ENCODE results near the gene GRHPR.
"Not testable (repeated sequence)": the region's sequence is repeated elsewhere in the genome, so short reads cannot be mapped to it uniquely, and the experiment has no call there.

Gene GRHPR

DNA sequence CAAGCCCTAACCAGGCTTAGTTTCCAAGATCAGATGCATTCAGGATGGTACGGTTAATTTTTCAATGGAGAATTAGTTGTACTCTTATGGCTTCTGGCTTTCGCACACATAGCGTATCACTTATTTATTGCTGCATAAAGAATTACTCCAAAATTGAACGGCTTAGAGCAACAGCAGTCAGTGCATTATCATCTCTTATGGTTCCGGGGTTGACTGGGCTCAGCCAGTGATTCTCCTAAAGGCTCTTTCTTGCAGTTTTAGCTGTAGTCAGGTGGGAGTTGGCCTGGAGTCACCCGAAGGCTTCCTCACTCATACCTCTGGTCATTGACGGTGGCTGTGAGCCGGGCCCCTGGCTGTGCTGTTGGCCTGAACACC, 595 bp upstream of the GRHPR start:
- no peak for DNase-seq (ENCODE audit: low spot score)

DNA sequence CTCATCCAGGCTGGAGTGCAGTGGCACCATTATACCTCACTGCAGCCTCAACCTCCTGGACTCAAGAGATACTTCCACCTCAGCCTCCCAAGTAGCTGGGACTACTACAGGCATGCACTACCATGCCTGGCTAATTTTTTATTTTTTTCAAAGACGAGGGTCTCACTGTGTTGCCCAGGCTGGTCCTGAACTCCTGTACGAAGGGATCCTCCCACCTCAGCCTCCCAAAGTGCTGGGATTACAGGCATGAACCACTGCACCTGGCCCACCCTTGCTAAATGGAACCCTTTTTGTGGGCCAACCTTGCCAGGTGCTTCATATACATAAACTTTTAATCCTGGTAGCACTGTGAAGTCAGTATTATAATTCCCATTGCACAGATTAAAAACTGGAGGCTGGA, 1.0 kb downstream of the GRHPR start:
- DNase-seq (ENCODE audit: low spot score): no peak

DNA sequence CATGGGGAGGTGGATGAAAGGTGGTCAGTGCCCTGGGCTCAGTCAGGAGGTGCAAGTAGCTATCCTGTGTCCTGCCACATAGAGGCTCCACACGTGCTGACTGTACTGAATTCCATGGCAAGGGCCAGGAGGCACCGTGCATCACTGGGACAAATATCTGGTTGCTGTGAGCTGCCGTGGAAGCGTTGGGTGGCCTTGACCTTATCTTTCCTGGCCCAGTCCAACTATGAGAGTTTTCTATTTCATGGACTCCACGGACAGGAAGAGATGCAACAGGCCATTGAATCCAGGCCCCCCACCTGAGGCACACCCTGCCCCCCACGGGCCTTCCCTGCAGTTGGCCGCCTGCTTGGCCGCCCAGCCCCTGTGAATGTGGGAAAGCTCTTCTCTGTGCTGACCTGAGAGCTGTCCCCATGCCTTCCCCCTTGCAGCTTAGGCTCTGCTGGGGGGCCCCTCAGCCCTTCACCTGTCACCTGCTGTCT, 1.7 kb downstream of the GRHPR start:
- DNase-seq (ENCODE audit: low spot score): no peak

DNA sequence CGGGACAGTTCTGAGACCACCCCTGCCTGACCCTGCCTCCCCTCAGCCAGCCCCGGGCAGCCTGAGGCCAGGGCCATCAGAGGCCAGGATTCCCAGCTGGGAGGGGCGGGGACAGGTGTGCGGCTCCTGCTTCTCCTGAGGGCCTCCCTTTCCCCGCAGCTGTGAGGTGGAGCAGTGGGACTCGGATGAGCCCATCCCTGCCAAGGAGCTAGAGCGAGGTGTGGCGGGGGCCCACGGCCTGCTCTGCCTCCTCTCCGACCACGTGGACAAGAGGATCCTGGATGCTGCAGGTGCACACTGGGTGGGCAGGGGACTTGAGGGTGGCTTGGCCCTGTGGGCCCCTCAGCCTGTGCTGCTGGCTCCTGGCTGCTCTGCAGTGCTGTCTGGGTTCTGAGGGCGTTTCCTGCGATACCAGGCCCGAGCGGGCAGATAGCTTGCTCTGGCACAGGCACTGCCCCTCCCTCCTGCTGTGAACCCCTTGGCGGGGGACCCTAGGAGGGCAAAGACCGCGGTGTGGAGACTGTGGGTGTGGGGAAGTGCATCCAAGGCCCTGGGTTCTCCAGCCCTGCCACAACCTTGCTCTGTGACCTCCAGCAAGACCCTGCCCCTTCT, 2.3 kb downstream of the GRHPR start:
- DNase-seq (ENCODE audit: low spot score): no peak

DNA sequence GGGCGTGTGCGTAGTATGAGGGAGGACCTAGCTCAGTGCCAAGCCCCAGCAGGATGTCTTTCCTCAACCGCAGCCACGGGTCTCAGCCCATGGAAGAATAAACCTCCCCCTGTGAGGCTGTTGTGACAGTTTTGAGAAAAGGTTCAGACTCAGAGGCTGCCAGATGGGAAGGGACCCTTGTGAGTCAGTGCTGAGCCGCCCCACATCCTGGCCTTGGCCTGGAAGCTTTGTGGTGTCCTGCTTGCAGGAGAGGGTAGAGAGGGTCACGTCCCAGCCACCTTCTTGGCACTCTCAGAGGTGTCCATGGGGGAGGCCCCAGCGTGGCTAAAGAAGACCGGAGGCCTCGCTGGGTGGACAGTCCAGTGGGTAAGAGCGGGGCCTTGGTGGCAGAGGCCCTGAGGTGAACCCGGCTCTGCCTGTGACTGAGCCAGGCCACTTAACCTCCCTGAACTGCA, 2.8 kb downstream of the GRHPR start:
- DNase-seq (ENCODE audit: low spot score): no peak

DNA sequence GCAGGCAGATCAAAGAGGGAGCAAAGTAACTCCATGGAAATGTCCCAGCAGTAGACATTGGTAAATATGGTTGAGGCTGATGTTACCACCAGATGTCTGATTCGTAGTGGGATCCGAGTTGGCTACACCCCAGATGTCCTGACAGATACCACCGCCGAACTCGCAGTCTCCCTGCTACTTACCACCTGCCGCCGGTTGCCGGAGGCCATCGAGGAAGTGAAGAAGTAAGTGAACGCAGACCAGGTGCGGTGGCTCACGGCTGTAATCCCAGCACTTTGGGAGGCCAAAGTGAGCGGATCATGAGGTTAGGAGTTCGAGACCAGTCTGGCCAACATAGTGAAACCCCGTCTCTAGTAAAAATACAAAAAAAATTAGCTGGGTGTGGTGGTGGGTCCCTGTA, 3.9 kb downstream of the GRHPR start:
- DNase-seq (ENCODE audit: low spot score): not testable (repeated sequence)

DNA sequence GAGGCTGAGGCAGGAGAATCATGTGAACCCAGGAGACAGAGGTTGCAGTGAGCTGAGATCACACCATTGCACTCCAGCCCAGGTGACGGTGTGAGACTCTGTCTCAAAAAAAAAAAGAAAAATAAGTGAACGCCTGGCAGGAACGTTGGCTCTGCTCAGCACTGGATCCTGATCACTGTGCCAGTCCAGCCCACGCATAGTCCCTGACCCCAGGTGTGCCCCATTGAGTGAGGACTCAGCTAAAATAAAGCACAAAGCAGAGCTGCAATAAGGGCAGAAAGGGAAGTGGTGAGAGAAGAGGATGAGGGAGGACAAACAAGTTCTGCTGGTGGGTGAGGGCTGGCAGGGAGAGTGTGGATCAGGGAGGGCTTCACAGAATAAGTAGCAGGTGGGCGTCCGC, 4.3 kb downstream of the GRHPR start:
- no peak for DNase-seq (ENCODE audit: low spot score)

DNA sequence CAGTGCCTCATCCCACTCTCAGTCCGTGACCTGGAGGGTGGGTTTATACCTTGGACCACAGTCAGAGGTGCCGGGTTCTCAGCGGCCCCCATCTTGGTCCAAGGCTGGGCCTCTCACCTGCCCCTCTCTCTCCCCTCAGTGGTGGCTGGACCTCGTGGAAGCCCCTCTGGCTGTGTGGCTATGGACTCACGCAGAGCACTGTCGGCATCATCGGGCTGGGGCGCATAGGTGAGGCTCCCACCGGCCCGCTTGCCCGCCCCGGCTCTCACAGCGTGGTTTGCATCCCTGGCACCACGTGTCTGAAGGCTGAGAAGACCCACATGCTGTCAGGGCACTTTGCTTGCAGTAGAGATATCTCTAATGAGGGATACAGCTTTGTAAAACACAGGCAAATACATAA, 5.8 kb downstream of the GRHPR start:
- no peak for DNase-seq (ENCODE audit: low spot score)

DNA sequence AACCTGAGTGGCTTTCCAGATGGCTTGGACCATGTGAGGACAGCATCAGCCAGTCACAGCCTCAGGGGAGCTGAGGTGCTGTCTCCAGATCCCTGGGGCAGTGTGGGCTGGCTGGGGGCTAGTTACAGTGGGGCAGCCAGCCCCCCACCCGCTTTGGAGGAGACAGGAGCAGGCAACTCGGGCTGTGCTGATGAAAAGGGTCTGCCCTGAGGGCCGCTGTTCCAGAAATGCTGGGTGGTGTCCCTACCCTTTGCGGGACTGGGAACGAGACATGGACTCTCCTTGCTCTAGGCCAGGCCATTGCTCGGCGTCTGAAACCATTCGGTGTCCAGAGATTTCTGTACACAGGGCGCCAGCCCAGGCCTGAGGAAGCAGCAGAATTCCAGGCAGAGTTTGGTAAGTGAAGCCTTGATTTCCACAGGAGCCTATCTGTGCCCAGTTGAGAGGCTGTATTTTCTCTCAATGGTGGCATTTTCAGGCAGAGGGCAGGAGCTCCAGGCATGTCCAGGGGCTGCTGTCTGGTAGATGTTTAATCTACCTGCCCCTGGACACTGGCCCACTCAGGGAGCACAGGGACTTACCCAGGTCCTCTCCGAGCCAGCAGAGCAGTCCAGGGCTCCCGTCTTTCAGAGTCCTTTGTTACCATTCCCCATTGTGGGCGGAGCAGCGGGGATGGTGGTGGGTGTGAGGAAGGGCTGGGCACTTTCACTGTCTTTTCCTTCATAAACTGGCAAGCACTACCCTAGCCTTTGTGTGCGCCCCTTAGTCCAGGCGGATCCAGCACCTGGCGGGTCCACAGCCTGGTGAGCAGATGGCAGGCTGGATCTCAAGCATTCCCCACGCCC, 7.2 kb downstream of the GRHPR start:
- no peak for DNase-seq (ENCODE audit: low spot score)

DNA sequence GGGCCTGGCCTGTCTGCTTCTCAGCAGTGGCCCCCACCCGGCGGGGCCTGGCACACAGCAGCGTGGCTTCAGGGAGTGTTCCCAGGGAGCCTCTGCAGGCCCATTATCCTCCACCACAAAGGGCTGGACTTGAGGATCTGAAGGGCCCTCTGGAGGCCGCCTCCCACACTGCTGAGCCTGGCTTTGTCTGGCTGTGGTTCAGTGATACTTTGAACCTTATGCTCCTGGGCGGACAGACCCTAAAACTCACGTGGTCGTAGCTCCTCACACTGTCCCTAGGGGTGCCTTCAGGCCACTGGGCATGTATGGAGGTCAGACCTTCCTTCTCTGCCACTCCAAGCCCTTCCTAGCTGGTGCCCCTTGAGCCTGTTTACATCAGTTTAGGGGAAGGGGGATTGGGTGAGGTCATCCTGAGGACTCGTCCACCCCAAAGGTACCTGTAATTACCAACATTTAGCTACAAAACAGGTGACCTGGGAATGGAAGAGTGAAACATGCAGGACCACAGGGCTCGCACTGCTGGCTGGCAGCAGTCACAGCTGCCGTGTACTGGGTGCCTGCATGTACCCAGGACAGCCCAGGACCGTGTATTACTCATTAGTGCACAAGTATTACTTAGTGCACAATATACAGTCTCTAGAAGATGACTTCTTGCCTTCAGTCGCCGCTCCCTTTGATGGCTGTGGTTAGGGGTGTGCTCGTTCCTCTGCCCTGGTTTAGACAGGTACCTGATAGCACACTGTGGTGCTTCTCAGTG, 8.5 kb downstream of the GRHPR start:
- no peak for DNase-seq (ENCODE audit: low spot score)

DNA sequence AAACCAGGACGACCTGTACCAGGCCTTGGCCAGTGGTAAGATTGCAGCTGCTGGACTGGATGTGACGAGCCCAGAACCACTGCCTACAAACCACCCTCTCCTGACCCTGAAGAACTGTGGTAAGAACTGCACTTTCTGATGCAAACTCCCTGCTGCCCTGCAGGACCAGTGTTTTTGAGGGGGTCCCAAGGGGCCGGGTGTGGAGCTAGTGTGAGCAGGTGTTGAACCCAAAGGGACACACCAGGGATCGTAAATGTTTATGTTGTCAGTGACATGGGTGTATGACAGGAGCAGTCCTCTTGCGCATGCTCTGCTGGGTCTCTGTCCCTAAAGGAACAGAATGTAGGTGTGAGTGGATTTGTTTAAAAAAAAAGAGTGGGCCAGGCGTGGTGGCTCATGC, 9.5 kb downstream of the GRHPR start:
- no peak for DNase-seq (ENCODE audit: low spot score)

DNA sequence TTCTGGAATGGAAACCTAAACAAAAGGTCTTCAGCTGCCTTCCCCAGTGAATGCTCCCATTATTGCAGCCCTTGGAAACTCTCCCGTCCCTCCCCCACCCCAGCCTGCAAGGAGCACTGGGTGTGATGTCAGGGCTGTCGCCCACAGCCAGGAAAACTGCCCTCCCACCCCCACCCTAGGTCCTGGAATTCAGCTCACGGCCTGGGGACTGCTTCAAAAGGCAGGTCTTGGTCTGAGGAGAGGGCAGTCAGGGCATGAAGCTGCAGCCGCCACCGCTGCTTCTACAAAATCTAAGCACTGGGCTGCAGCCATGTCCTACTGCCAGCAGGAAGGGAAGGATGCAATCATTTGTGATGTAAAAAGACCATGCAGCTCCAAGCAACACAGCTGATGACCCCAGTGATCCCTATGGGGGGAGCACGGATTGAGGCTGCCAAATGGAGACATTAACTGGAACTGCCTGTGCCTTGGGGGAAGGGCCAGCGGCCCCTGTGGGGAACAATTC, 11.4 kb downstream of the GRHPR start:
- no peak for DNase-seq (ENCODE audit: low spot score)

DNA sequence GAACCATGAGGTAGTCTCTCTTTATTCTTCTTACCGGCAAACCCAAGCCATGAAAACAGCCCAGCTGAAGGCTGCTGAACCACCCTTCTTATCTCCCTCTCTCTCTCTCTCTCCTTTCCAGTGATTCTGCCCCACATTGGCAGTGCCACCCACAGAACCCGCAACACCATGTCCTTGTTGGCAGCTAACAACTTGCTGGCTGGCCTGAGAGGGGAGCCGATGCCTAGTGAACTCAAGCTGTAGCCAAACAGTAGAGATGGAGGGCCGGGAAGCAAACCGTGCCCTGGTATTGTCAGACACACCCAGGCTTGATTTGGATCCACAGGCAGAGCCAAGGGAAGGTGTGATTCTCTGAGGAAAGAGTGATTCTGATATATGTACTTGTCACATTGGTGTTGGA, 14.0 kb downstream of the GRHPR start:
- DNase-seq (ENCODE audit: low spot score): no peak

DNA sequence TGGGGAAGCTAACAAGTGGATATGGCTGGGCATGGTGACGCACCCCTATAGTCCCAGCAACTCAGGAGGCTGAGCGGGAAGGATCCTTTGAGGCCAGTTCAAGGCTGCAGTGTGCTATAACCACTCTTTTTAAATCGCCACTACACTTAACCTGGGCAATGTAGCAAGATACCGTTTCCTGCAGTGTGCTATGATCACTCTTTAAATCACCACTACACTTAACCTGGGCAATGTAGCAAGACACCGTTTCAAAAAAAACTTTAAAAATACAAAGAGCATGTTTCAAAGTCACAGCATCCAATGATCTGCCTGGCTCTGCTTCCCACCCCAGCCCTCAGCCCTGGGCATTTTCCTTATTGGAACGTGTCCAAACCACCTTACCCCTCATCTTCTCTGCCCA, 14.5 kb downstream of the GRHPR start:
- no peak for DNase-seq (ENCODE audit: low spot score)

DNA sequence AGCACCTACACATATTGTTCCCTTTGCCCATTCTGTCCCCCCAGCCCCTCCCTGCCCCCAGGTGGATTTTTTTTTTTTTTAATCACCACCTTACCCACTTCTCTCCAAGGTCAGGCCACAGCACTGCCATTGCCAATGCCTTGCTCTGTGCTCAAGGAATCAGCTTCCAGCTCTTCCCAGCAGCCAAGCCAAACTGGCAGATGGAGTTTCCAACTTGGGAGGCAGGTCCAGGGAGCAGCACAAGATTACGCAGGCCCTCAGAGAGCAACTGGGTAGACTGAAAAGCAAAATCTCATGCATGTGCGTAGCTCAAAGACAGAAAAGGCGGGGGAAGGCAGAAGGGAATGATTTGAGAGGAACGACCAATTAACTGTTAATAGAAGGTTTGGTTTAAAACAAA, 15.1 kb downstream of the GRHPR start:
- no peak for DNase-seq (ENCODE audit: low spot score)

DNA sequence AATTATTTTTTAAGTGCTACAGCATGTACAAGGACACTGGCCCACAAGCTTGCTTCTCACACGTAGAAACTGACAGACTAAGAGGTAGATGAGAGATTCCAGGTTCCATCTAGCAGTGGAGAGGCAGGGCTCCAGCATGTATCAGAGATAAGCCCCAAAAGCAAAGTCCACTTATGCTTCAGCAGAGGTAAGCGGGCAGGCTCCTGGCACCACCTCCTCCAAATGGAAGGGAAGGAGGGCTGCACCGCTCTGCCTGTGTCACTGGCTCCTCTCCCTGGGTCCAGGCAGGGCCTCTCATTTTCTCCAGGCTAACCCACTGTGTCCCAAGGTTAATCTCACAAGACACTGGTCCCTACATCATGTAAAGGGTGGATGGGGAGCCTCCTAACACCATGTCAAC, 15.9 kb downstream of the GRHPR start:
- DNase-seq (ENCODE audit: low spot score): no peak

DNA sequence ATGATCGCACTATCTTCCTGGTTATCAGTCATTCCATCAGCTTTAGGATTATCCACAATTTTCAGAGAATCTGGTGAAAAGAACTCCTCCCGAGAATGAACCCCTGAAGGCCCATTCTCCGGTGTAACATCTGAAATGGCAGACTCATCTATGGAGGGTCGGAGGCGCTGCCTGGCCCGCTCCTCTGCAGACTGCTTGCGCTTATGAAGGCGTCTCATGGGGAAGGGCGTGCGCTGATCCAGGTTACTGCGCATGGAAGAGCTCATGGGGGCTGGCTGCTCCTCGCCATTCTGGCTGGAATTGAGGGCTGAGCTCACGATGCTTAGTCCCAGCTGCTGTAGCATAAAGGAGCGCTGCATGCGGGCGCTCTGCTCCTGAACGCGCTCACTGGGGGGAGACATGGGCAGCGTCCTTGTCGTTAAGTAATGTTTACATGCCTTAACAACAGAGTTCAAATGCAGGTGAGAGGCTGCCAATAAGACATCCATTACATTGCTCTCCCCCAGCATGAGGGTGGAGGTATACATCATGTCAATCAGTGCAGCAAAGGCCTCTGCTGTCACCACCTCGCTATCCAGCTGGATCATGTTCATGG, 19.4 kb downstream of the GRHPR start:
- DNase-seq (ENCODE audit: low spot score): no peak

DNA sequence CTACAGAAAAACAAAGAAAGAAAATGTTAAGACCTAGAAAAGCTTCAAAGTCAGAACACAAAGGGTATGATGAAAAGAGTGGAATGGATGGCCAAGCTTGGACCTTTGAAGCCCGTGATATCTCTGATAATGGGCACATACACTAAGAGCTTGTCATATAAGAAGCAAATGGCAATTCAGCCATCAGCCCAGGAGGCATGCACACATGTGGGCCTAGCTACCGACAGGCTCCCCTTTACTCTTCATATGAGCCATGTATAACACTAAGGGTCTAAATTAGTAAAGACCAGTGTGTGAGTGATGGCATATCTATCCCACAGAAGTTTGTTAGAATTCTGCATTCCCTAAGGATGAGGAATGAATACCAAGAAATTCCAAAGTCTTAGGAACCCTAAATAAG, 20.1 kb downstream of the GRHPR start:
- no peak for DNase-seq (ENCODE audit: low spot score)

DNA sequence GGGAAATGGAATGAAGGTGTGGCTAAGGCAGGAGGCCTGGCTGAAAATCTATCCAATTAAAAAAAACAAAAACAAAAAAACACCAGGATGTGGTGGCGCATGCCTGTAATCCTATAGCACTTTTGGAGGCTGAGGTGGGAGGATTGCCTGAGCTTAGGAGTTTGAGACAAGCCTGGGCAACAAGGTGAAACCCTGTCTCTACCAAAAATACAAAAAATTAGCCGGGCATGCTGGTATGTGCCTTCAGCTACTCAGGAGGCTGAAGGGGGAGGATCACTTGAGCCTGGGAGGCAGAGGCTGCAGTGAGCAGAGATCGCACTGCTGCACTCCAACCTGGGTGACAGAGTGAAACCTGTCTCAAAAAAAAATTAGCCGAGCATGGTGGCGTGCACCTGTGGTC, 21.1 kb downstream of the GRHPR start:
- DNase-seq (ENCODE audit: low spot score): no peak

DNA sequence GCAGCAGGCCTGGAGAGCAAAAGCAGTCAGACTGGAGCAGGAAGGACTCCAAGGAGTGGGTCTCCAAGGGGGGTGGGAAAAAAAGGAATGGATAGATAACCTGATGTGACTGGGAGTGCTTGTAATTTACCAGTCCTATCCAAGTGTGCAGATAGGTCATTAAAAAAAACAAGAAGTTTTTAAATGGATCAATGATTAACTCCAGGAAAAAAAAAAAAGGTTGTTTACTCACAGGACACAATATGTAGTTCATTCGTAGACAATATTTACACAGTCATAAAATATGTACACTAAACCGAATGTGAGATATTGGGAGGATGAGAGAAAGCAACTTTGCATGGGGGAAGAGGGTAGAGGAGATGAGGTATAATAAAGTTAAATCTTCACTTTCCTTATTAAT, 22.4 kb downstream of the GRHPR start:
- peak; percentile 22 for DNase-seq (ENCODE audit: low spot score)

DNA sequence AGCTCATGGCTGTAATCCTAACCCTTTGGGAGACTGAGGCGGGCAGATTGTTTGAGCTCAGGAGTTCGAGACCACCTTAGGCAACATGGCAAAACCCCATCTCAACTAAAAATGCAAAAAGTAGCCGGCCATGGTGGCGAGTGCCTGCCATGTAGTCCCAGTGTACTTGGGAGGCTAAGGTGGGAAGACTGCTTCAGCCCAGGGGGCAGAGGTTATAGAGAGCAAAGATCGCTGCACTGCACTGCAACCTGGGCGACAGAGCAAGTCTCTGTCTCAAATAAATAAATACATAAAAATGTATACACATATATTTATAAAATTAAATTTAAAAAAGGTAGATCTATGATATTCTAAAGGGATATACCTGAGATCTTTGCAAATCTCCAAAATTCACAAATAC, 23.3 kb downstream of the GRHPR start:
- no peak for DNase-seq (ENCODE audit: low spot score)

DNA sequence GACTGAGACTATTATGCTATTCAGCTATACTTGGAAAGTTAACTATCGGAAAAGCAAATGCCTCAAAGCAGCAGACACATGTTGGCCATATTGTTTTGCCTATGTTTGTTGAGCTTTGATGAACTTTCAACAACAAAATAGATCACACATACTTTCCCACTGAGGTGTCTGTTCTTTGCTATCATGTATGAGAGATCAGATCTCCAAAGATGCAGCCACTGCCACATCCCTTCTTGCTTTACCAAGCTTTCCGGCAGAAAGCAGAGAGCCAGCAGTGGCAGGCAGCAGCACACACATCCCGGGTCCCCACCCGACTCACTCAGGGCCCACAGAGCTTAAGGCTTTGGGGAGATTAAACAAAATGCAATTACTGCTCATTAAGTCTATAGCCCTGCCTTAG, 23.9 kb downstream of the GRHPR start:
- no peak for DNase-seq (ENCODE audit: low spot score)

Data from LoVo (cell line).